ENCODE data around the gene TBCD. TPM values are rescaled to one million over a fixed set of nuclear protein-coding genes. Genes with fewer than 3 reads are reported as not detected.
A peak's percentile ranks its signal among the peaks of the same experiment; 100 is the strongest.
"Not testable (repeated sequence)": the region's sequence is repeated elsewhere in the genome, so short reads cannot be mapped to it uniquely, and the experiment has no call there.

TBCD gene
- polyA plus RNA-seq, 2 of the 4 experiments (the other 2 are of a cell fraction), result 33.5 to 49.1 TPM

- ATAC-seq (no peak), DNase-seq (ENCODE audit: low read depth in 1 of 2, low spot score in 1 of 2) (no peak), FAIRE-seq (no peak)
- Histone ChIP-seq H3K27ac (no peak overlapping the region), H3K4me1 (no peaks in the 10 kb centered on the region), H3K9me3 (no peaks in the 10 kb centered on the region), H3K4me3 (no peak overlapping the region), H3K4me2 (no peak overlapping the region)
- CTCF ChIA-PET, result interaction anchor here (3.8 to 20.7 kb wide), 3 partner anchors 8 to 106 kb away, joined by 27 to 450 read pairs (median 106); no protein-coding TSS in a partner anchor
- POLR2A ChIA-PET, result no interaction called here
- TF ChIP-seq NPAS2 (CRISPR knock-in tag; IDR thresholded peaks at IDR 0.05; ENCODE audit: borderline replicate concordance), result no peak
- no peak for TF ChIP-seq EHMT2 (IDR thresholded peaks at IDR 0.05; ENCODE audit: low read depth)
- TF ChIP-seq CEBPB (IDR thresholded peaks at IDR 0.05), result no peak
- TF ChIP-seq POLR2A (IDR thresholded peaks at IDR 0.05; ENCODE audit: low read length), result no peak
- TF ChIP-seq FOXS1 (CRISPR knock-in tag; IDR thresholded peaks at IDR 0.05), result no peak
- no peak for TF ChIP-seq HDAC2 (IDR thresholded peaks at IDR 0.05)
- no peak for TF ChIP-seq ZC3H11A (IDR thresholded peaks at IDR 0.05)
- no peak for TF ChIP-seq HEYL (CRISPR knock-in tag; IDR thresholded peaks at IDR 0.05)
- TF ChIP-seq KDM1A (IDR thresholded peaks at IDR 0.05; ENCODE audit: low read depth), result no peak
- TF ChIP-seq EP300 (IDR thresholded peaks at IDR 0.05), result no peak
- no peak for TF ChIP-seq FOSB (CRISPR knock-in tag; IDR thresholded peaks at IDR 0.05)
- 86% methylated on average over 7 of the region's 7 CpGs for WGBS (ENCODE audit: missing lambda C conversion rate)
Measured at GRCh38 chr17:82769041-82769440, 17.2 kb downstream of the TBCD start.

GRCh38 chr17:82772026-82772425, 20.2 kb downstream of the TBCD start:
- no peak overlapping the region for H3K4me2 ChIP-seq
- DNase-seq (ENCODE audit: low read depth in 1 of 2, low spot score in 1 of 2) (peak; percentile 54), FAIRE-seq (no peak), ATAC-seq (peak; percentile 70 to 76; a peak in 5 of 6 replicates)
- H3K4me3 ChIP-seq, result no peak overlapping the region
- ChIA-PET POLR2A (no interaction called here), CTCF (interaction anchor here (0.9 to 20.7 kb wide), 6 partner anchors 7 to 419 kb away, joined by 3 to 450 read pairs (median 10); no protein-coding TSS in a partner anchor)
- 75% methylated on average over 3 of the region's 3 CpGs for WGBS (ENCODE audit: missing lambda C conversion rate)
- no peak overlapping the region for H3K27ac ChIP-seq
- TF ChIP-seq ZFP36 (IDR thresholded peaks at IDR 0.05; ENCODE audit: borderline replicate concordance, partially characterized antibody) (no peak), ZSCAN20 (CRISPR knock-in tag; IDR thresholded peaks at IDR 0.05) (no peak), PHF8 (IDR thresholded peaks at IDR 0.05; ENCODE audit: borderline replicate concordance, low read depth) (no peak), RAD21 (conservative IDR thresholded peaks at IDR 0.05 in 1 of 2, IDR thresholded peaks at IDR 0.05 in 1 of 2) (no peak), KDM5A (IDR thresholded peaks at IDR 0.05) (no peak), JUNB (IDR thresholded peaks at IDR 0.05) (no peak), EHF (CRISPR knock-in tag; IDR thresholded peaks at IDR 0.05) (no peak), MAX (IDR thresholded peaks at IDR 0.05) (no peak)
- no peaks in the 10 kb centered on the region for H3K4me1 ChIP-seq
- H3K9me3 ChIP-seq, result no peaks in the 10 kb centered on the region

- CTCF ChIA-PET, result interaction anchor here (0.7 to 20.7 kb wide), 26 partner anchors 9 to 332 kb away, joined by 3 to 450 read pairs (median 4); partner anchors contain the start of gene FN3KRP
- H3K4me1 ChIP-seq; ATAC-seq; FAIRE-seq; DNase-seq (ENCODE audit: low read depth in 1 of 2, low spot score in 1 of 2); H3K9me3 ChIP-seq; H3K27ac ChIP-seq; POLR2A ChIA-PET; H3K4me3 ChIP-seq: not testable (repeated sequence)
- H3K4me2 ChIP-seq, result peak overlapping the region; percentile 52; the same call in 1 of the 3 replicates
- WGBS (ENCODE audit: missing lambda C conversion rate), result 69% methylated on average over 19 of the region's 19 CpGs
Measured at GRCh38 chr17:82774456-82774855, 22.6 kb downstream of the TBCD start.

GRCh38 chr17:82775001-82775823, 23.3 kb downstream of the TBCD start:
- Histone ChIP-seq H3K4me2 (peak overlapping the region; percentile 52; the same call in 2 of the 3 replicates), H3K4me3 (no peak overlapping the region), H3K9me3 (no peaks in the 10 kb centered on the region), H3K4me1 (no peaks in the 10 kb centered on the region), H3K27ac (no peak overlapping the region)
- ChIA-PET POLR2A (no interaction called here), CTCF (interaction anchor here (0.7 to 20.7 kb wide), 41 partner anchors 10 to 745 kb away, joined by 3 to 450 read pairs (median 3); partner anchors contain the start of gene FN3KRP)
- peak; percentile 82 to 86 for ATAC-seq
- DNase-seq (ENCODE audit: low read depth in 1 of 2, low spot score in 1 of 2), result peak; percentile 69 to 95
- FAIRE-seq, result no peak
- WGBS (ENCODE audit: missing lambda C conversion rate), result 38% methylated on average over 34 of the region's 34 CpGs
- TF ChIP-seq SMC3 (IDR thresholded peaks at IDR 0.05), result peak; percentile 71
- TF ChIP-seq KDM5A (IDR thresholded peaks at IDR 0.05), result no peak
- no peak for TF ChIP-seq GATA3 (IDR thresholded peaks at IDR 0.05; ENCODE audit: borderline replicate concordance)
- TF ChIP-seq CTCF (IDR thresholded peaks at IDR 0.05), result peak; percentile 91
- TF ChIP-seq PHF8 (IDR thresholded peaks at IDR 0.05; ENCODE audit: borderline replicate concordance, low read depth), result no peak
- TF ChIP-seq RAD21 (conservative IDR thresholded peaks at IDR 0.05 in 1 of 2, IDR thresholded peaks at IDR 0.05 in 1 of 2), result peak; percentile 58 to 73
- no peak for TF ChIP-seq EHF (CRISPR knock-in tag; IDR thresholded peaks at IDR 0.05)
- no peak for TF ChIP-seq RFX5 (IDR thresholded peaks at IDR 0.05)
